ENCODE data around the gene ATP6V1A.
"Not testable (repeated sequence)": the region's sequence is repeated elsewhere in the genome, so short reads cannot be mapped to it uniquely, and the experiment has no call there.

ATP6V1A gene

GRCh38 chr3:113850391-113850790, 103.6 kb downstream of the ATP6V1A start:
- H3K27me3 Mint-ChIP-seq; H3K4me3 Mint-ChIP-seq; ATAC-seq (replicated peaks); H3K27ac Mint-ChIP-seq; H3K9me3 Mint-ChIP-seq; H3K36me3 Mint-ChIP-seq; DNase-seq; H3K4me1 Mint-ChIP-seq: not testable (repeated sequence)

GRCh38 chr3:113852506-113852905, 105.7 kb downstream of the ATP6V1A start:
- H3K27ac Mint-ChIP-seq, result no peak overlapping the region
- ATAC-seq (replicated peaks), result no peak
- DNase-seq, result no peak
- no peaks in the 10 kb centered on the region for H3K4me1 Mint-ChIP-seq
- H3K27me3 Mint-ChIP-seq, result no peaks in the 10 kb centered on the region
- no peak overlapping the region for H3K4me3 Mint-ChIP-seq
- no peaks in the 10 kb centered on the region for H3K9me3 Mint-ChIP-seq
- no peaks in the 10 kb centered on the region for H3K36me3 Mint-ChIP-seq

Data from stimulated activated naive B cell treated with anti-CD40 and anti-IgM and Interleukin-4, amounts not matched to agents 10 μg/mL and 1 μg/mL and 100 μg/mL, for 72 hours (primary cell).